Activated T-helper 1 cell treated with anti-CD3 and anti-CD28 coated beads, Interleukin-12 subunit alpha, Interleukin-12 subunit beta, Interleukin-2, Interleukin-4 antibody, amounts not matched to agents 30 ng/mL and 10 ng/mL and 1 ng/mL, durations not matched to agents 14 hours and 24 hours and 36 hours (primary cell): ENCODE data around the gene QPRT. TPM values are rescaled to one million over a fixed set of nuclear protein-coding genes. Genes with fewer than 3 reads are reported as not detected.
"Not testable (repeated sequence)": the region's sequence is repeated elsewhere in the genome, so short reads cannot be mapped to it uniquely, and the experiment has no call there.

Experiments
- DNase-seq: peaks from one replicate; pipeline ENCODE4 v3.0.0; 2021; ENCODE audit warnings: low spot score
- H3K27ac Mint-ChIP-seq: one replicate; pipeline ENCODE4 v1.8.0; 2021; ENCODE audit warnings: mild to moderate bottlenecking, mixed read lengths
- H3K27me3 Mint-ChIP-seq: one replicate; pipeline ENCODE4 v1.8.0; 2022; ENCODE audit warnings: mild to moderate bottlenecking, moderate library complexity, mixed read lengths; ENCODE audit not compliant: insufficient read depth
- H3K36me3 Mint-ChIP-seq: one replicate; pipeline ENCODE4 v1.8.0; 2021; ENCODE audit warnings: low read depth, mixed read lengths
- H3K4me1 Mint-ChIP-seq: one replicate; pipeline ENCODE4 v1.8.0; 2021; ENCODE audit warnings: low read depth, mixed read lengths
- H3K4me3 Mint-ChIP-seq: one replicate; pipeline ENCODE4 v1.8.0; 2021; ENCODE audit warnings: mild to moderate bottlenecking, moderate library complexity, mixed read lengths
- H3K9me3 Mint-ChIP-seq: one replicate; pipeline ENCODE4 v1.8.0; 2021; ENCODE audit warnings: mixed read lengths
- intact Hi-C: fragments of 100-400 bp; cut with micrococcal nuclease; formaldehyde crosslinking; loops from one replicate; pipeline ENCODE4 v1.15.1; 2024
- total RNA-seq: library from RNA; stranded (reverse); gene quantifications from 2 replicates; pipeline ENCODE4 v1.2.3, GENCODE V29; 2022

The QPRT gene
- 6.3 and 6.5 TPM in 2 replicates for total RNA-seq

DNA sequence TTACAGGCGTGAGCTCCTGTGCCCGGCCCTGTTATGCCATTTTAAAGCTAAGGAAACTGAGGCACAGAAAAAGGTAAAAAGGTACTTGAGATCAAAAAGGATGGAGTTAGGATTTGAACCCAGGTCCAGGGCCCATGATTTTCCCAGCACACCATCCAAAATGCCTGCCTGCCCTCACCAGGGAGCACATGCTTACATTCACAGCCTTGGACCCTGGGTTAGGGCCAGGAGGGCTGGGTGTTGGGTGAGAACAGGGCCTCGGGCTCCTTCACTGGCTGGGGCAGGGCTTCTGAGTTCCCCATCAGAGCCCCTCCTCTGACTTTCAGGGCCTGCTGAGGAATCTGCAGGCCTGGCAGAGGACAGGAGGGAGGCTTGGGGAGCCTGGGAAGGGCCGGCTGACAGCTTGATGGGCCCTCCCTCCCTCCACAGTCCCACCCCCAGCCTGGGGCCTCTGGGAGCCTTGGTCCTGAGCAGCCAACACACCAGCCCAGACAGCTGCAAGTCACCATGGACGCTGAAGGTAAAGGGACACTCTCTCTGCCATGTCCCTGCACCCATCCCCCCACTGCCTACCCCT lies at the start of gene QPRT:
TSS of gene QPRT (plus strand) at position 490 of the 577 bp plus-strand sequence. CDS start at position 508, 18 bp downstream.
- no peaks in the 10 kb centered on the region for H3K9me3 Mint-ChIP-seq
- peak within 1 kb of the TSS; percentile 68 for H3K4me3 Mint-ChIP-seq
- peak within 1 kb of the TSS; percentile 88 for H3K27ac Mint-ChIP-seq
- no peak for DNase-seq
- intact Hi-C loops = no loop called here
- peaks cover 25% of the 10 kb centered on the region for H3K4me1 Mint-ChIP-seq
- H3K36me3 Mint-ChIP-seq = peaks cover 5% of the 10 kb centered on the region
- H3K27me3 Mint-ChIP-seq = no peaks in the 10 kb centered on the region

DNA sequence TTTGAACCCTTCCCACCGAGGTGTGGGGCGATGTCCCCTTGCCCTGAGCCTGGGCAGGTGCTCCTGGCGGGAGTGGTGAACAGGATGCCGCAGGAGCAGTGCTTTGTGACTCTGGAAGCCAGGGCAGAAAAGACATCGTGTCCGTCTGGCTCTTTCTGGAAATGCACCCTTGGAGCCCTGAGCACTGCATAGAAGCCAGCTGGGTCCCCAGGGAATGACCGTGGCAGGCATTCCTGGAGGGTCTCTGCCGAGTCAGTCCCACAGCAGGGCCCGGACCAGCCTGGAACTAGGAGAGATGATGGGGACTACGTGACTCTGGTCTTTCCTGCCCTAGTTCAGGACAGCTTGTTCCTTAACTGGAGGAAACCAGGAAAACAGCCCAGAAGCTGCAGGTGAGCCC lies 49.7 kb upstream of the QPRT start:
- H3K27ac Mint-ChIP-seq, H3K36me3 Mint-ChIP-seq, H3K9me3 Mint-ChIP-seq, H3K4me3 Mint-ChIP-seq, H3K27me3 Mint-ChIP-seq, DNase-seq: not testable (repeated sequence)
- intact Hi-C loops = loop anchor here (5.0 kb wide), 1 partner anchor 178 kb away; the partner anchor contains the start of gene MAZ
- peaks cover 11% of the 10 kb centered on the region for H3K4me1 Mint-ChIP-seq

DNA sequence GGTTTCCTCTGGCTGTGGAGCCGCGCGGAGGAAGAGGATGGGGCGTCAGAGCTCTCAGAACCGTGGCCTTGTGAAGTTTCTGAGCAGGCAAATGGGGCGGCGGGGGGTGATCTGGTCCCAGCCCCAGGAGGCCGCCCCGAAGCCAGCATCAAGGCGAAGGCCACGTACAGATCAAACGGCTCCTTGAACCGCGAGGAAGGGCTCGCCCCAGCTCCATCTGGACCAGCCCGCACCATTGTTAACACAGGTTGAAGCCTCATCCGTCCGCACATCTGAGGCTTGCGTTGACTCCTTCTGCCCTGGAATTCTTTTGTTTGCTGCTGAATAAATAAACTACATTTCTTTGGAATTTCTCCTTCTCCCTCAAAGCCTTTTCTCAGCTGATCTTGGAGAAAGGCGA lies 47.3 kb upstream of the QPRT start:
- DNase-seq, H3K36me3 Mint-ChIP-seq, H3K27ac Mint-ChIP-seq, H3K9me3 Mint-ChIP-seq, H3K27me3 Mint-ChIP-seq, H3K4me3 Mint-ChIP-seq, intact Hi-C loops: not testable (repeated sequence)
- H3K4me1 Mint-ChIP-seq = peaks cover 10% of the 10 kb centered on the region

DNA sequence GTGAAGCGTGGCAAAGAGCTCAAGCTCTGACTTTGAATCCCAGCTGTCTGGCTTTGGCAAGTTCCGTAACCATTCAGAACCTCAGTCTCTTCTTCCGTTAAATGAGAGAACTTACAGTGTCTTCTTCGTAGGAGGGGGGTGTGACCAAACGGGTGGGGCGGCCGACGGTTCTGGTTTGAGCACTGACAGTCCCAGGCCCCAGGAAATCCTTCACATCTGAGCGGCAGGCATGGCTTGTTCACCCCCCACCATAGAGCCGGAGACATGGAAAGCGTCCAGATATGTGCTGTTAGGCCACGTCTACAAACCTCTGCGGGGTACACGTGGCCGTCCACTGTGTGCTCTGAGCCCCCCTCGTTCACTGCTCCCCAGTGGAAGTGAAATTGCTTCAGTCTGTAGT lies 43.1 kb upstream of the QPRT start:
- intact Hi-C loops, H3K36me3 Mint-ChIP-seq, H3K4me3 Mint-ChIP-seq, H3K4me1 Mint-ChIP-seq, DNase-seq, H3K9me3 Mint-ChIP-seq, H3K27me3 Mint-ChIP-seq, H3K27ac Mint-ChIP-seq: not testable (repeated sequence)

DNA sequence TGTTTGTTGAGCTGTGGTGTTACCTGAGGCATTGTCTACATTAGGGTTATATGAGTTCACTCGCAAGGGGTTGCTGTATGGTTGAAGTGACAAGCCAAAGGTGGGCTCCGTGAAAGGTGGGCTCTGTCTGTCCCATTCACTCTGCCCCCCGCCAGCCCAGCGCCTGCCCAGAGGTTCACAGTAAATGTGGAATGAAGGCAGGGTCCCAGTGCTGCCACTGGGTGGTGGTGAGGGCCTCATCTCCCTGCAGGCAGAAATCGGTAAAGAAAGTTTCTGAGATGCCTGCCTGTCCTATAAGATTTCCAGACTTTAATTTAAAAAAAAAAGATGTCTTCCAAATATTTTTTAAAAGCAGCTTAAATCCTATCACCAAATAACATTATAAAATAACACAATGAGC lies 42.6 kb upstream of the QPRT start:
- H3K27ac Mint-ChIP-seq, H3K36me3 Mint-ChIP-seq, H3K4me3 Mint-ChIP-seq, H3K9me3 Mint-ChIP-seq, intact Hi-C loops, H3K27me3 Mint-ChIP-seq, DNase-seq: not testable (repeated sequence)
- H3K4me1 Mint-ChIP-seq = peaks cover 12% of the 10 kb centered on the region

DNA sequence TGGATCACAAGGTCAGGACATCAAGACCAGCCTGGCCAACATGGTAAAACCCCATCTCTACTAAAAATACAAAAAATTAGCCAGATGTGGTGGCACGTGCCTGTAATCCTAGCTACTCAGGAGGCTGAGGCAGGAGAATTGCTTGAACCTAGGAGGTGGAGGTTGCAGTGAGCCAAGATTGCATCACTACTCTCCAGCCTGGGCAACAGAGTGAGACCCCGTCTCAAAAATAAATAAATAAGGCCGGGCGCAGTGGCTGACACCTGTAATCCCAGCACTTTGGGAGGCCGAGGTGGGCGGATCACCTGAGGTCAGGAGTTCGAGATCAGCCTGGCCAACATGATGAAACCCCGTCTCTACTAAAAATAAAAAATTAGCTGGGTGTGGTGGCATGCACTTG lies 40.2 kb upstream of the QPRT start:
- H3K27me3 Mint-ChIP-seq, H3K4me3 Mint-ChIP-seq, H3K9me3 Mint-ChIP-seq, H3K36me3 Mint-ChIP-seq, DNase-seq, intact Hi-C loops, H3K27ac Mint-ChIP-seq: not testable (repeated sequence)
- H3K4me1 Mint-ChIP-seq = peaks cover 22% of the 10 kb centered on the region

DNA sequence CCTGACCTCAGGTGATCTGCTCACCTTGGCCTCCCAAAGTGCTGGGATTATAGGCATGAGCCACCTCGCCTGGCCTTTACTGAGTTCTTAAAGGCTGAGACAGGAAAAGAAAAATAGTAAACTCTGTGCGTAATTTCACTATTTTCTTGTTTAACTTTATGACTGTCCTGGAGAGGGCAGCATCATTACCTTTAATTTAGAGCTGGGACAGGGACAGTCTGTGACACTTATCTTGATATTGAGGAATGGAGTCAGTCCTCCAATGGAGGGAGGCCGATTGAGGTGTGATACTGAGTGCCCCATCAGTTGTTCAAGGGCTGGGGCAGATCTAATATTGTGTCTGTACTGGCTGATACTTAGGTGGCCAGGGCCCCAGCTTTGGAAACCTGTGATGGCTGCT lies 37.4 kb upstream of the QPRT start:
- peaks cover 42% of the 10 kb centered on the region for H3K4me1 Mint-ChIP-seq
- H3K27ac Mint-ChIP-seq = peak overlapping the region; percentile 26
- no peak overlapping the region for H3K4me3 Mint-ChIP-seq
- H3K27me3 Mint-ChIP-seq = no peaks in the 10 kb centered on the region
- intact Hi-C loops = loop anchor here (2.0 kb wide), 1 partner anchor 59 kb away; no protein-coding TSS in a partner anchor
- DNase-seq = no peak
- H3K36me3 Mint-ChIP-seq = peaks cover 1% of the 10 kb centered on the region
- peaks cover 5% of the 10 kb centered on the region for H3K9me3 Mint-ChIP-seq

DNA sequence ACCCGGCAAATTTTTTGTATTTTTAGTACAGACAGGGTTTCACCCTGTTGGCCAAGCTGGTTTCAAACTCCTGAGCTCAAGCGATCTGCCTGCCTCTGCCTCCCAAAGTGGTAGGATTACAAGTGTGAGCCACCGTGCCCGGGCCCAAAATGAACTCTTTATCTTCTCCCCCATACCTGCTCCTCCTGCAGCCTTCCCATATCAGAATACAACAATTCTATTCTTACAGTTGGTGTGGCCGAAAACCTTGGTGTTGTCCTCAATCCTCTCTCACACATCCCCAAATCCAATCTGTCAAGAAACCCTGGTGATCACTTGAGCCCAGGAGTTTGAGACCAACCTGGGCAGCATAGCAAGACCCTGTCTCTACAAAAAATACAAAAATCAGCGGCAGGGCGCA lies 35.4 kb upstream of the QPRT start:
- no peaks in the 10 kb centered on the region for H3K27me3 Mint-ChIP-seq
- DNase-seq = no peak
- intact Hi-C loops = no loop called here
- H3K27ac Mint-ChIP-seq = no peak overlapping the region
- no peak overlapping the region for H3K4me3 Mint-ChIP-seq
- H3K36me3 Mint-ChIP-seq = peaks cover 1% of the 10 kb centered on the region
- peaks cover 5% of the 10 kb centered on the region for H3K9me3 Mint-ChIP-seq
- peaks cover 42% of the 10 kb centered on the region for H3K4me1 Mint-ChIP-seq

DNA sequence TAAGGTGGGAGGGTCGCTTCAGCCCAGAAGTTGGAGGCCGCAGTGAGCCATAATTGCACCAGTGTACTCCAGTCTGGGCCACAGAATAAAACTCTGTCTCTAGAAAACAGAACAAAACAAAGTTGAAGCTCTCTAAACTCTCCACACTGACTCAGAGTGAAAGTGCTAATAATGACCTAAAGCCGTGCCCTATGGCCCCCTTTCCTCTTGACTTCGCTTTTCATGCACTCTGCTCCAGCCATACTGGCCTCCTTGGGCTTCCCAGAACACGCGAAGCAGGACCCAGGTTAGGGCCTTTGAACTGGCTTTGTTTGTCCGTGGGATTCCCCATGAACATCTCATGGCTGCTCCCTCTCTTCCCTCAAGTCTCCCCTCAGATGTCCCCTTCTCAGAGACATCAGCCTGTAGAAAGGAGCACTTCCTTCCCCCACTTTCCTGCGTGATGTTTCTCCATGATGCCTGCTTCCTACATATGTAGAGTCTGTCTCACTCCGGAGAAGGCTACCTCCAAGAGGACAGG lies 34.6 kb upstream of the QPRT start:
- no peak for DNase-seq
- intact Hi-C loops = no loop called here
- H3K4me3 Mint-ChIP-seq = no peak overlapping the region
- peaks cover 1% of the 10 kb centered on the region for H3K36me3 Mint-ChIP-seq
- H3K9me3 Mint-ChIP-seq = peaks cover 5% of the 10 kb centered on the region
- H3K4me1 Mint-ChIP-seq = peaks cover 42% of the 10 kb centered on the region
- no peak overlapping the region for H3K27ac Mint-ChIP-seq
- no peaks in the 10 kb centered on the region for H3K27me3 Mint-ChIP-seq

DNA sequence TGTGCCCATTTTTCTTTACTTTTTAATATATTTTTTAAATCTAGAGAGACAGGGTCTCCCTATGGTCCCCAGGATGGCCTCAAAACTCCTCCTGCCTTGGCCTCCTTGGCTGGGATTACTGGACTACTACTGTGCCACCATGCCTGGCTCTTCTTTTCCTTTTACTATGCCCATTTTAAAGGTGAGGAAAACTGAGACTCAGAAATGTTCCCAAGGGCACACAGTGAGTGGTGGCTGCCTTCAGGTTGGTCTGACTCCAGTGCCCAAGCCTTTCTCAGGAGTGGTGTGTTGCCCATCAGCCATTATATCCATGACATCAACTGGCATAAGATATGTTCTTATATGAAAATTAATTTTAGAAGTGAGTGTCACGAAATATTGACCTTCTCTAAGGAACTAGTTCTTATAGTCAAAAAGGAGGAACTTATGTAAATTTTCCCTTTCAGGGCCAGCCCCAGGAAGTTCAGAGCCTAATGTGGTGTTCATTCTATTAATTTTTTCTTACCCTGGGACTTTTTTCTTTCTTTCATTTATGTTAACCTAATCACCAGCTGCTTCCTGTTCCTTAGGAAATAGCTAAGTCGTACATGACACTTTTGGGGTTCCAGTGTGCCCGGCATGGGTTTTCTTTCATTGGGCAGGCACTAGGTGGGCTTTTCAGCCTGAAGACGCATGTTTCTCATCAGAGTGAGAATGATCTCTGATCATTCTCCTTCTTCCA lies 33.8 kb upstream of the QPRT start:
- Mint-ChIP-seq H3K36me3 (peaks cover 1% of the 10 kb centered on the region), H3K27ac (no peak overlapping the region)

DNA sequence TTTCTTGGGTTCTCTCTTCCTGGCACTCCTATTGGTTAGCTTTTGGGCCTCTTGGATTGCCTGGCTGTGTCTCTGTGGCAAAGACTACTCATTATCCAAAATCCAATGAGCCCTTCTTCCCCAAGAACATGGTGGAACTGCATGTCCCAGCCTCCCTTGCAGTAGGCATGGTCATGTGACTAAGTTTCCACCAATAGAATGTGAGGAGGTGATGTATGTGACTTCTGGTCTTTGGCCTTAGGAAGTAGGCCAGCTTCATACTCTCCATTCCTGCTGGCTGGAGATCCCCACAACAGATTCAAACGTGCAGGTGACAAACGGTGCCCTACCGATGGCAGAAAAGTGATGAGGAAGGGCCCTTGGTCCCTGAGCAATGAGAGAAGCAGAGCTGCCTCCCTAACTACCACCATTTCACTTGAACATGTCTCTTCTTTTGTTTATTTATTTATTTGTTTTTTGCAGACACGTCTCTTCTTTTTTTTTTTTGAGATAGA lies 33.2 kb upstream of the QPRT start:
- Mint-ChIP-seq H3K9me3 (peaks cover 5% of the 10 kb centered on the region), H3K27ac (no peak overlapping the region), H3K4me3 (no peak overlapping the region), H3K27me3 (no peaks in the 10 kb centered on the region), H3K4me1 (peaks cover 43% of the 10 kb centered on the region), H3K36me3 (peaks cover 1% of the 10 kb centered on the region)
- intact Hi-C loops = no loop called here
- DNase-seq = no peak

More for the DNA sequence above, 33.8 kb upstream of the QPRT start:
- Mint-ChIP-seq H3K27me3 (no peaks in the 10 kb centered on the region), H3K9me3 (peaks cover 5% of the 10 kb centered on the region), H3K4me1 (peaks cover 49% of the 10 kb centered on the region), H3K4me3 (no peak overlapping the region)
- no peak for DNase-seq
- intact Hi-C loops = no loop called here

DNA sequence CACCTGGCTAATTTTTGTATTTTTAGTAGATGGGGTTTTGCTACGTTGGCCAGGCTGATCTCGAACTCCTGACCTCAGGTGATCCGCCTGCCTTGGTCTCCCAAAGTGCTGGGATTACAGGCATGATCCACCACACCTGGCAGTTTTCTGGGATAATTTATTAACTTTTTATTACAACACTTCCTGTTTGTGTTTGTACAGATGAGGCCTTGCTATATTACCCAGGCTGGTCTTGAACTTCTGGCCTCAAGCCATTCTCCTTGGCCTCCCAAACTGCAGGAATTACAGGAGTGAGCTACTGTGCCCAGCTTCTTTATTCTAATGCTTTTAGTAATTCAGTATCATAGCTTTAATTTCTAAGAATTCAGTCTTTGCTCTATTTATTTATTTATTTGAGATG lies 32.0 kb upstream of the QPRT start:
- intact Hi-C loops = no loop called here
- H3K4me3 Mint-ChIP-seq = no peak overlapping the region
- no peak overlapping the region for H3K27ac Mint-ChIP-seq
- no peaks in the 10 kb centered on the region for H3K27me3 Mint-ChIP-seq
- peaks cover 32% of the 10 kb centered on the region for H3K4me1 Mint-ChIP-seq
- DNase-seq = no peak
- H3K9me3 Mint-ChIP-seq = peaks cover 5% of the 10 kb centered on the region
- peaks cover 1% of the 10 kb centered on the region for H3K36me3 Mint-ChIP-seq
